Measurements from ENCODE around the gene MIF. TPM values are rescaled to one million over a fixed set of nuclear protein-coding genes. Genes with fewer than 3 reads are reported as not detected.

The MIF gene
- total RNA-seq, 4 donors from 2014 or later, result 77.1 to 189 (median 124) TPM

DNA sequence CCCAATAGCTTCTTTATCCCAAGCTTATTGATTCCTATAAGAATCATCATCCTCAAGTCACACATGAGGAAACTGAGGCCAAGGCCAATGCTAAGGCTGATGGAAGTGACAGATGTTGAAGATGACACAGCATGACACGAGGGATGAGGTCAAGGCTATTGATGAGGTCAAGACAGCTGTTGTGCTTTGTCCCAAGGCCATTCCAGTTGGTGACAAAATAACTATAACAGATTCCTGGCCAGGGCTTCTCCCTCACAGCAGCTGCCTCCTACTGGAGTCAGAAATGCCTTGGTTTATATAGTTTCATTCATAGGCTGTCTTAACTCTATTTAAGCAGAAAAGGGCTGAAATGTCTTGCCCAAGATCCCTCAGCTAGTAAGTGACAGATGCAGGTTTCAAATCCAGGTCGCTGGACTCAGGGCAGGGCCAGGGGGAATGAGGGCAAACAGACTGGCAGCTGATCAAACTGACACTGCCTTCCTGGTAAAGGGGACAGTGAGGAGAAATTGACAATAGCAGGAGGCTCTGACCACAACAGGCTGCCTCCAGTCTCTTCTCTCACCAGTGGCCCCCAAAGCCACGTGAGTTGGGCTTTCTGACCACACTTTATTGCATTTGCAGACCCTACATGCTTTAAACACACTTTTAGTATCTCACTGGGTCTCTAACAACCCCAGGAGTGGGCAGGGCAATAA is 16.5 kb downstream of the MIF start:
- TF ChIP-seq POLR2A (IDR thresholded peaks at IDR 0.05), result no peak
- TF ChIP-seq, protein P1, sequence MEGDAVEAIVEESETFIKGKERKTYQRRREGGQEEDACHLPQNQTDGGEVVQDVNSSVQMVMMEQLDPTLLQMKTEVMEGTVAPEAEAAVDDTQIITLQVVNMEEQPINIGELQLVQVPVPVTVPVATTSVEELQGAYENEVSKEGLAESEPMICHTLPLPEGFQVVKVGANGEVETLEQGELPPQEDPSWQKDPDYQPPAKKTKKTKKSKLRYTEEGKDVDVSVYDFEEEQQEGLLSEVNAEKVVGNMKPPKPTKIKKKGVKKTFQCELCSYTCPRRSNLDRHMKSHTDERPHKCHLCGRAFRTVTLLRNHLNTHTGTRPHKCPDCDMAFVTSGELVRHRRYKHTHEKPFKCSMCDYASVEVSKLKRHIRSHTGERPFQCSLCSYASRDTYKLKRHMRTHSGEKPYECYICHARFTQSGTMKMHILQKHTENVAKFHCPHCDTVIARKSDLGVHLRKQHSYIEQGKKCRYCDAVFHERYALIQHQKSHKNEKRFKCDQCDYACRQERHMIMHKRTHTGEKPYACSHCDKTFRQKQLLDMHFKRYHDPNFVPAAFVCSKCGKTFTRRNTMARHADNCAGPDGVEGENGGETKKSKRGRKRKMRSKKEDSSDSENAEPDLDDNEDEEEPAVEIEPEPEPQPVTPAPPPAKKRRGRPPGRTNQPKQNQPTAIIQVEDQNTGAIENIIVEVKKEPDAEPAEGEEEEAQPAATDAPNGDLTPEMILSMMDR (IDR thresholded peaks at IDR 0.05), result no peak
- Histone ChIP-seq H3K27ac (no peak overlapping the region), H3K36me3 (no peaks in the 10 kb centered on the region), H3K27me3 (no peaks in the 10 kb centered on the region), H3K9me3 (no peaks in the 10 kb centered on the region), H3K4me3 (no peak overlapping the region), H3K4me1 (no peaks in the 10 kb centered on the region)
- intact Hi-C loops (cut with DNase I; ENCODE audit: low total_unique reads), result no loop called here
- no peak for DNase-seq

DNA sequence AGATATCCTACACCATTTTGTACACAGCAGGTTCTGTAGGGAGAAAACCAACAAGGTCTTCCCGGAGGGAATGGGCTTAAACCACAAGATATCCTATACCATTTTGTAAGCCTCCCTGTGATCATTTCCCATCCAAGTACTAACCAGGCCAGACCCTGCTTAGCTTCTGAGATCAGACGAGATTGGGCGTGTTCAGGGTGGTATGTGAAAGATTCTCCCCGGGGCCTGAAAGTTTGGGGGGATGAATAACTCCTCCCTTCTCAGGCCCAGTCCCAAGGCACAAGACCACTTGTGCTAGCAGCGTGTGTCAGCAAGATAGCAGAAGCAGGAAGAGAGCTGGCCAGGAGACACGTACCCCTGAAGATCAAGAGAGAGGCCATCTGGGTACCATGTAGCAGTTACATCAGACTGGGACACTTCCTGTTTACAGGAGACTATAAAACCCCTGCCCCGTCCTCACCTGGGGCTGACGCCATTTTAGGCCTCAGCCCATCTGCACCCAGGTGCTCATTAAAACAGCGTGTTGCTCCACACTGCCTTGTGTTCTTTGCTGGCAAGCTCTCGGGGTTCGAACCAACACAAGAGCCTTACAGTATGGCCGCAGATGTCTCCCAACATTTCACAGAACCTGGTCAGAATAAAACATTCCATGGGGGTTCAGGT is 17.3 kb downstream of the MIF start:
- H3K36me3 ChIP-seq, result no peaks in the 10 kb centered on the region
- no peak overlapping the region for H3K27ac ChIP-seq
- no peaks in the 10 kb centered on the region for H3K9me3 ChIP-seq
- no peaks in the 10 kb centered on the region for H3K27me3 ChIP-seq
- DNase-seq, result no peak
- H3K4me3 ChIP-seq, result no peak overlapping the region
- no peaks in the 10 kb centered on the region for H3K4me1 ChIP-seq
- intact Hi-C loops (cut with DNase I; ENCODE audit: low total_unique reads), result no loop called here
- TF ChIP-seq, protein P1 (IDR thresholded peaks at IDR 0.05), result no peak
- no peak for TF ChIP-seq POLR2A (IDR thresholded peaks at IDR 0.05)

DNA sequence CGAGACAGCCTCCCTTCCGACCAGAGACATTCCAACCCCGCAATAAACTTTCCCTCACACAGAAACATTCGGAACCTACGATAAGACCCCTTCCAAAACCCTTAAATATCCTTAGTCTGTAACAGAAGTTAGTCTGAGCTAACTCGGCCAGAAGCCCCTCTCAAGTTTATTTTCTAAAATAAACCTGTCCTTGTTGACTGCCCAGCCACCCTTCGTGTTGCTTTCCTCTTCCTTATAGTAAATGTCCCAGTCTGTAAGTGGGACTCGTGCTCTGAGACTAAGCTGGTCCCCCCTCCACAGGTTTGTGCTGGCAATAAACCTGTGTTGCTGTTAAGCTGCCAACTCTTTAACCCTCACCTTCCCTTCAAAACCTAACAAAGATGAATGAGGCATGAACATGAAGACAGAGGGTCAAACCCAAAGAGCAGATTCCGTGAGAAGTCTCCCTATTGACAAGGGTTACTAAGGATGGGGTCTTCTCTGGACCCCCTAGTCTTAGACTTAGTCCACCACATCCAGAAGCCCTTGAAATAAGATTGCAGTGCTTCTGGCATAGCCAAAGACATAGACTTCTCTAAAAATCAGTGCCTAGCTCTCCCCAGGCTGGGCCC is 18.2 kb downstream of the MIF start:
- Histone ChIP-seq H3K27ac (no peak overlapping the region), H3K4me1 (no peaks in the 10 kb centered on the region), H3K27me3 (no peaks in the 10 kb centered on the region), H3K9me3 (no peaks in the 10 kb centered on the region), H3K36me3 (no peaks in the 10 kb centered on the region), H3K4me3 (no peak overlapping the region)
- TF ChIP-seq POLR2A (IDR thresholded peaks at IDR 0.05), result no peak
- TF ChIP-seq, protein P1 (IDR thresholded peaks at IDR 0.05), result no peak
- intact Hi-C loops (cut with DNase I; ENCODE audit: low total_unique reads), result no loop called here
- no peak for DNase-seq

DNA sequence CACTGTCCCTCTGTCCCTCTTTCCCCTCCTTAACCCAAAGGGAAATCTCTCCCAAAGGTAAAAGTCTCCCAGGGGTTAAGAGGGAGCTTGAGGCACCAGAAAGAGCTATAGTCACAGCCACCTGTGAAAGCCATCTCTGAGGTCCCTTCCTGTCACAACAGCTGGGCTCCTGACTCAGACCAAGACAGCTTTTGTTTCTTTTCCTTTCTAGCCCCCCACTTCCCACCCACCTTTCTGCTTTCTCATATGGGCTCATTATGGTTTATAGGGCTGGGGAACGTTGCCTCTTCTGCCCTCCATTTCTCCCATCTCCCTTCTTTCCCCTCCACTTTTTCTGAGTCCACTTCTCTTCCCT is 19.1 kb downstream of the MIF start:
- DNase-seq, result no peak
- H3K27me3 ChIP-seq, result no peaks in the 10 kb centered on the region
- TF ChIP-seq, protein P1 (IDR thresholded peaks at IDR 0.05), result no peak
- TF ChIP-seq POLR2A (IDR thresholded peaks at IDR 0.05), result no peak
- peak overlapping the region; percentile 45 to 59 for H3K4me3 ChIP-seq
- intact Hi-C loops (cut with DNase I; ENCODE audit: low total_unique reads), result no loop called here
- no peaks in the 10 kb centered on the region for H3K9me3 ChIP-seq
- no peaks in the 10 kb centered on the region for H3K4me1 ChIP-seq
- peak overlapping the region; percentile 77 to 91 for H3K27ac ChIP-seq
- no peaks in the 10 kb centered on the region for H3K36me3 ChIP-seq
